H1 (cell line): ENCODE measurements around the gene USH1G. TPM values are rescaled to one million over a fixed set of nuclear protein-coding genes. Genes with fewer than 3 reads are reported as not detected.

Experiments
- polyA plus RNA-seq, 7 experiments: library from polyadenylated mRNA; depleted of rRNA in 3 of 7; stranded (reverse) in 5 of 7; unstranded in 2 of 7; fragments of >200 nt in 5 of 7; fragments of 200-250 nt in 2 of 7; gene quantifications; 1 replicate in 5 of 7; 2 replicates in 1 of 7; 4 replicates in 1 of 7; pipeline versions ENCODE4 v1.2.1 to v1.2.3, GENCODE V29; 2011 to 2013; ENCODE audit warnings: missing spikeins in 2 of 7, mixed read lengths in 2 of 7
- total RNA-seq: library from RNA; stranded (reverse); fragmentation: NEBNext Ultra II Directional; extraction: Animal tissue kit (Norgen Biotek cat#: 25700); gene quantifications from 2 replicates; pipeline ENCODE4 v1.2.1, GENCODE V29; 2021
- TF ChIP-seq, protein P1 (sequence below): fragments of 300-600 bp; sonication (generic); IDR thresholded peaks from 2 replicates; pipeline ENCODE4 v1.7.1; 2012; ENCODE audit warnings: low read length, moderate library complexity, mild to moderate bottlenecking, inconsistent platforms; ENCODE audit not compliant: insufficient replicate concordance

The USH1G gene
- total and polyA plus RNA-seq, 2 of the 8 experiments (the other 6 are each of a cell fraction or from before 2014, with no cell fraction given) = 1.6 to 4.3 TPM

DNA sequence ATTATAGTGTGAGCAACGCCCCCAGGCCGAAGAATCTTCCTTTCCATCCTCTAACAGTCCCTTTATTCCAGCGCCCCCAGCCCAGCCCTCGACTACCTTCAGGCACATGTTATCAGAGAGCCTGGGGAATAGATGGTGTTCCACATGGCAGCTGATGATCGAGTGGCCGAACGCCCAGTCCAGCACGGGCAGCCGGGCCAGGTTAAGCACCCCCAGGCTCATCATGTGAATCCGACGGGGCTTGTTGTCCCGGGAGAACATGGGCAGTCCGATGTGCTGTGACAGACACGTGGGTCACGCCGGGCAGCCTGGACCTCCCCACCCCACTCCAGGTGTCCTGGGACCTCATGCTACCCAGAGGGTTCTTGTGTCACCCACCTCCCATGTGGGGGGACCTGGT is 43.7 kb downstream of the USH1G start (continued):
- TF ChIP-seq, protein P1, sequence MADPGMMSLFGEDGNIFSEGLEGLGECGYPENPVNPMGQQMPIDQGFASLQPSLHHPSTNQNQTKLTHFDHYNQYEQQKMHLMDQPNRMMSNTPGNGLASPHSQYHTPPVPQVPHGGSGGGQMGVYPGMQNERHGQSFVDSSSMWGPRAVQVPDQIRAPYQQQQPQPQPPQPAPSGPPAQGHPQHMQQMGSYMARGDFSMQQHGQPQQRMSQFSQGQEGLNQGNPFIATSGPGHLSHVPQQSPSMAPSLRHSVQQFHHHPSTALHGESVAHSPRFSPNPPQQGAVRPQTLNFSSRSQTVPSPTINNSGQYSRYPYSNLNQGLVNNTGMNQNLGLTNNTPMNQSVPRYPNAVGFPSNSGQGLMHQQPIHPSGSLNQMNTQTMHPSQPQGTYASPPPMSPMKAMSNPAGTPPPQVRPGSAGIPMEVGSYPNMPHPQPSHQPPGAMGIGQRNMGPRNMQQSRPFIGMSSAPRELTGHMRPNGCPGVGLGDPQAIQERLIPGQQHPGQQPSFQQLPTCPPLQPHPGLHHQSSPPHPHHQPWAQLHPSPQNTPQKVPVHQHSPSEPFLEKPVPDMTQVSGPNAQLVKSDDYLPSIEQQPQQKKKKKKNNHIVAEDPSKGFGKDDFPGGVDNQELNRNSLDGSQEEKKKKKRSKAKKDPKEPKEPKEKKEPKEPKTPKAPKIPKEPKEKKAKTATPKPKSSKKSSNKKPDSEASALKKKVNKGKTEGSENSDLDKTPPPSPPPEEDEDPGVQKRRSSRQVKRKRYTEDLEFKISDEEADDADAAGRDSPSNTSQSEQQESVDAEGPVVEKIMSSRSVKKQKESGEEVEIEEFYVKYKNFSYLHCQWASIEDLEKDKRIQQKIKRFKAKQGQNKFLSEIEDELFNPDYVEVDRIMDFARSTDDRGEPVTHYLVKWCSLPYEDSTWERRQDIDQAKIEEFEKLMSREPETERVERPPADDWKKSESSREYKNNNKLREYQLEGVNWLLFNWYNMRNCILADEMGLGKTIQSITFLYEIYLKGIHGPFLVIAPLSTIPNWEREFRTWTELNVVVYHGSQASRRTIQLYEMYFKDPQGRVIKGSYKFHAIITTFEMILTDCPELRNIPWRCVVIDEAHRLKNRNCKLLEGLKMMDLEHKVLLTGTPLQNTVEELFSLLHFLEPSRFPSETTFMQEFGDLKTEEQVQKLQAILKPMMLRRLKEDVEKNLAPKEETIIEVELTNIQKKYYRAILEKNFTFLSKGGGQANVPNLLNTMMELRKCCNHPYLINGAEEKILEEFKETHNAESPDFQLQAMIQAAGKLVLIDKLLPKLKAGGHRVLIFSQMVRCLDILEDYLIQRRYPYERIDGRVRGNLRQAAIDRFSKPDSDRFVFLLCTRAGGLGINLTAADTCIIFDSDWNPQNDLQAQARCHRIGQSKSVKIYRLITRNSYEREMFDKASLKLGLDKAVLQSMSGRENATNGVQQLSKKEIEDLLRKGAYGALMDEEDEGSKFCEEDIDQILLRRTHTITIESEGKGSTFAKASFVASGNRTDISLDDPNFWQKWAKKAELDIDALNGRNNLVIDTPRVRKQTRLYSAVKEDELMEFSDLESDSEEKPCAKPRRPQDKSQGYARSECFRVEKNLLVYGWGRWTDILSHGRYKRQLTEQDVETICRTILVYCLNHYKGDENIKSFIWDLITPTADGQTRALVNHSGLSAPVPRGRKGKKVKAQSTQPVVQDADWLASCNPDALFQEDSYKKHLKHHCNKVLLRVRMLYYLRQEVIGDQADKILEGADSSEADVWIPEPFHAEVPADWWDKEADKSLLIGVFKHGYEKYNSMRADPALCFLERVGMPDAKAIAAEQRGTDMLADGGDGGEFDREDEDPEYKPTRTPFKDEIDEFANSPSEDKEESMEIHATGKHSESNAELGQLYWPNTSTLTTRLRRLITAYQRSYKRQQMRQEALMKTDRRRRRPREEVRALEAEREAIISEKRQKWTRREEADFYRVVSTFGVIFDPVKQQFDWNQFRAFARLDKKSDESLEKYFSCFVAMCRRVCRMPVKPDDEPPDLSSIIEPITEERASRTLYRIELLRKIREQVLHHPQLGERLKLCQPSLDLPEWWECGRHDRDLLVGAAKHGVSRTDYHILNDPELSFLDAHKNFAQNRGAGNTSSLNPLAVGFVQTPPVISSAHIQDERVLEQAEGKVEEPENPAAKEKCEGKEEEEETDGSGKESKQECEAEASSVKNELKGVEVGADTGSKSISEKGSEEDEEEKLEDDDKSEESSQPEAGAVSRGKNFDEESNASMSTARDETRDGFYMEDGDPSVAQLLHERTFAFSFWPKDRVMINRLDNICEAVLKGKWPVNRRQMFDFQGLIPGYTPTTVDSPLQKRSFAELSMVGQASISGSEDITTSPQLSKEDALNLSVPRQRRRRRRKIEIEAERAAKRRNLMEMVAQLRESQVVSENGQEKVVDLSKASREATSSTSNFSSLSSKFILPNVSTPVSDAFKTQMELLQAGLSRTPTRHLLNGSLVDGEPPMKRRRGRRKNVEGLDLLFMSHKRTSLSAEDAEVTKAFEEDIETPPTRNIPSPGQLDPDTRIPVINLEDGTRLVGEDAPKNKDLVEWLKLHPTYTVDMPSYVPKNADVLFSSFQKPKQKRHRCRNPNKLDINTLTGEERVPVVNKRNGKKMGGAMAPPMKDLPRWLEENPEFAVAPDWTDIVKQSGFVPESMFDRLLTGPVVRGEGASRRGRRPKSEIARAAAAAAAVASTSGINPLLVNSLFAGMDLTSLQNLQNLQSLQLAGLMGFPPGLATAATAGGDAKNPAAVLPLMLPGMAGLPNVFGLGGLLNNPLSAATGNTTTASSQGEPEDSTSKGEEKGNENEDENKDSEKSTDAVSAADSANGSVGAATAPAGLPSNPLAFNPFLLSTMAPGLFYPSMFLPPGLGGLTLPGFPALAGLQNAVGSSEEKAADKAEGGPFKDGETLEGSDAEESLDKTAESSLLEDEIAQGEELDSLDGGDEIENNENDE = no peak
